ENCODE measurements around the gene AK1. TPM values are rescaled to one million over a fixed set of nuclear protein-coding genes. Genes with fewer than 3 reads are reported as not detected.

The AK1 gene
- total RNA-seq, 2 donors from 2014 or later: 22.2 to 123 TPM

- intact Hi-C loops (cut with DNase I): no loop called here
- peak; percentile 74 for DNase-seq (ENCODE audit: low spot score)
- Histone ChIP-seq H3K9me3 (no peaks in the 10 kb centered on the region), H3K36me3 (no peaks in the 10 kb centered on the region), H3K27ac (peak overlapping the region; percentile 75 to 77), H3K4me3 (no peak overlapping the region), H3K27me3 (replicated peaks; ENCODE audit: insufficient read depth) (no peaks in the 10 kb centered on the region), H3K4me1 (replicated peaks) (peaks cover 11% of the 10 kb centered on the region)
- TF ChIP-seq POLR2AphosphoS5 (IDR thresholded peaks at IDR 0.05): peak; percentile 45
- TF ChIP-seq POLR2A (IDR thresholded peaks at IDR 0.05): peak; percentile 10
- no peak for TF ChIP-seq CTCF (IDR thresholded peaks at IDR 0.05)
- 15% methylated on average over 12 of the region's 12 CpGs for WGBS
Measured at GRCh38 chr9:127904561-127905003, 27.1 kb upstream of the AK1 start.

GRCh38 chr9:127903557-127904475 lies 26.3 kb upstream of the AK1 start:
- H3K4me1 ChIP-seq (replicated peaks): peaks cover 11% of the 10 kb centered on the region

GRCh38 chr9:127899128-127899943 lies 21.9 kb upstream of the AK1 start, which contains the start of gene ST6GALNAC6:
ST6GALNAC6 (minus strand) TSS chr9:127899603; CDS start chr9:127897981, 1,622 bp downstream.
- Histone ChIP-seq H3K27ac (peak within 1 kb of the TSS; percentile 80 to 82), H3K9me3 (no peaks in the 10 kb centered on the region), H3K4me1 (replicated peaks) (peaks cover 7% of the 10 kb centered on the region), H3K4me3 (peak within 1 kb of the TSS; percentile 75 to 88), H3K36me3 (peaks cover 5 to 6% of the 10 kb centered on the region in 2 donors), H3K27me3 (replicated peaks; ENCODE audit: insufficient read depth) (no peaks in the 10 kb centered on the region)
- no peak for DNase-seq (ENCODE audit: low spot score)
- 1% methylated on average over 27 of the region's 89 CpGs for WGBS
- intact Hi-C loops (cut with DNase I): no loop called here
- peak; percentile 3 for TF ChIP-seq POLR2AphosphoS5 (IDR thresholded peaks at IDR 0.05)
- no peak for TF ChIP-seq CTCF (IDR thresholded peaks at IDR 0.05)
- peak; percentile 32 for TF ChIP-seq POLR2A (IDR thresholded peaks at IDR 0.05)

More at GRCh38 chr9:127903557-127904475, 26.3 kb upstream of the AK1 start:
- Histone ChIP-seq H3K4me3 (no peak overlapping the region), H3K27ac (peak overlapping the region; percentile 75 to 77), H3K36me3 (no peaks in the 10 kb centered on the region), H3K9me3 (no peaks in the 10 kb centered on the region), H3K27me3 (replicated peaks; ENCODE audit: insufficient read depth) (no peaks in the 10 kb centered on the region)
- no peak for DNase-seq (ENCODE audit: low spot score)
- intact Hi-C loops (cut with DNase I): no loop called here
- TF ChIP-seq POLR2A (IDR thresholded peaks at IDR 0.05) (no peak), POLR2AphosphoS5 (IDR thresholded peaks at IDR 0.05) (peak; percentile 22)
- 56% methylated on average over 17 of the region's 17 CpGs for WGBS

GRCh38 chr9:127898433-127899127 lies 21.1 kb upstream of the AK1 start:
- Histone ChIP-seq H3K9me3 (no peaks in the 10 kb centered on the region), H3K27me3 (replicated peaks; ENCODE audit: insufficient read depth) (no peaks in the 10 kb centered on the region), H3K27ac (peak overlapping the region; percentile 80 to 82), H3K4me3 (peak overlapping the region; percentile 75 to 88), H3K4me1 (replicated peaks) (peaks cover 4% of the 10 kb centered on the region), H3K36me3 (peaks cover 5 to 13% of the 10 kb centered on the region in 2 donors)
- TF ChIP-seq CTCF (IDR thresholded peaks at IDR 0.05) (no peak), POLR2AphosphoS5 (IDR thresholded peaks at IDR 0.05) (no peak), POLR2A (IDR thresholded peaks at IDR 0.05) (no peak)
- DNase-seq (ENCODE audit: low spot score): no peak
- intact Hi-C loops (cut with DNase I): no loop called here
- 19% methylated on average over 32 of the region's 32 CpGs for WGBS
